Measurements from ENCODE around the gene RRAGD.

GRCh38 chr6:89335164-89335563 lies 76.9 kb downstream of the RRAGD start:
- TF ChIP-seq CTCF (IDR thresholded peaks at IDR 0.05) (no peak), POLR2A (IDR thresholded peaks at IDR 0.05) (no peak), POLR2AphosphoS5 (IDR thresholded peaks at IDR 0.05; ENCODE audit: insufficient read depth in 1 of 2, low read depth in 1 of 2) (no peak)

All from vagina (tissue), 2 donors.